ENCODE measurements around the gene RAD1. TPM values are rescaled to one million over a fixed set of nuclear protein-coding genes. Genes with fewer than 3 reads are reported as not detected.
"Not testable (repeated sequence)": the region's sequence is repeated elsewhere in the genome, so short reads cannot be mapped to it uniquely, and the experiment has no call there.

RAD1 gene
- total and polyA plus RNA-seq, 4 experiments from 2014 or later, result 16.2 to 26.3 (median 22.2) TPM

DNA sequence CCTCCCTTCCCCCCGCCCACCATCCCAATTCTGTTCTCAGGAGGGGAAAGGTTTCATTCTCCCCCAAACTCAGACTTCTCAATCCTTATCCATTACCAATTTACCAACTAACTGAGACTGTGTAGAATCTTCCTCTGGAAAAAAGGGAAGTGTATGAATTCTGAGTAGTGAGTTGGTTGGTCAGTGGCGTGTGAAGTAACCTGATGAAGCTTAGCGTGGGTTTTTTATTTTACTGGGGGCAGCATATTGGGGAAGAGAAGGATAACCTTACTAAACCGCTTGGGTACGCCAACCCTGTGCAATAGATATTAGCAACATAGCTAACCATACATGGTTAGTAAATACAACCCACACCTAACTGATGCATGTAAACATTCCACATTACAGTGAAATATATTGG lies 13.0 kb upstream of the RAD1 start:
- H3K4me3 ChIP-seq (ENCODE audit: low read length in 2 of 2), result no peak overlapping the region
- H3K4me1 Mint-ChIP-seq, result peaks cover 19 to 36% (median 26%) of the 10 kb centered on the region in 4 donors
- intact Hi-C loops (cut with micrococcal nuclease), result loop anchor here (2.0 to 10.0 kb wide), 2 partner anchors 273 to 1947 kb away; partner anchors contain the start of gene RAI14
- peaks cover 25% of the 10 kb centered on the region for H3K4me1 ChIP-seq (ENCODE audit: insufficient read depth, low read length)
- H3K27me3 Mint-ChIP-seq, result no peaks in the 10 kb centered on the region
- peak overlapping the region in 3 of 7 donors; percentile 27 to 95 (median 89) for H3K27ac Mint-ChIP-seq
- no peak for DNase-seq
- no peaks in the 10 kb centered on the region for H3K9me3 Mint-ChIP-seq
- peaks cover 17% of the 10 kb centered on the region for H3K36me3 ChIP-seq (ENCODE audit: insufficient read depth, low read length)
- peaks cover 19 to 38% of the 10 kb centered on the region in 2 donors for H3K36me3 Mint-ChIP-seq
- no peaks in the 10 kb centered on the region for H3K9me3 ChIP-seq (ENCODE audit: control insufficient read depth in 1 of 2, low read length in 2 of 2)
- ChIA-PET CTCF (ENCODE audit: partially characterized antibody) (interaction anchor here (0.6 to 2.4 kb wide), 2 partner anchors 12 to 25 kb away, joined by 3 to 33 read pairs; partner anchors contain the start of genes BRIX1 and RAD1), POLR2A (ENCODE audit: partially characterized antibody) (interaction anchor here (4.8 kb wide), 1 partner anchor 13 kb away, joined by 169 read pairs; the partner anchor contains the start of genes BRIX1 and RAD1)
- no peaks in the 10 kb centered on the region for H3K27me3 ChIP-seq (ENCODE audit: insufficient read depth, low read length)
- H3K27ac ChIP-seq (ENCODE audit: low read depth, low read length), result no peak overlapping the region
- peak overlapping the region in 3 of 8 donors; percentile 86 to 90 (median 88) for H3K4me3 Mint-ChIP-seq

- Histone ChIP-seq H3K27ac (ENCODE audit: low read depth, low read length) (no peak overlapping the region), H3K9me3 (ENCODE audit: control insufficient read depth in 1 of 2, low read length in 2 of 2) (no peaks in the 10 kb centered on the region), H3K4me1 (ENCODE audit: insufficient read depth, low read length) (peaks cover 25% of the 10 kb centered on the region), H3K27me3 (ENCODE audit: insufficient read depth, low read length) (no peaks in the 10 kb centered on the region), H3K4me3 (ENCODE audit: low read length in 2 of 2) (no peak overlapping the region), H3K36me3 (ENCODE audit: insufficient read depth, low read length) (peaks cover 19% of the 10 kb centered on the region)
- POLR2A ChIA-PET (ENCODE audit: partially characterized antibody), result interaction anchor here (4.8 kb wide), 1 partner anchor 12 kb away, joined by 169 read pairs; the partner anchor contains the start of genes BRIX1 and RAD1
- H3K27me3 Mint-ChIP-seq, result no peaks in the 10 kb centered on the region
- peaks cover 19 to 36% (median 26%) of the 10 kb centered on the region in 4 donors for H3K4me1 Mint-ChIP-seq
- no peak for DNase-seq
- H3K27ac Mint-ChIP-seq, result no peak overlapping the region
- H3K9me3 Mint-ChIP-seq, result no peaks in the 10 kb centered on the region
- CTCF ChIA-PET (ENCODE audit: partially characterized antibody), result interaction anchor here (0.6 to 0.7 kb wide), 2 partner anchors 25 to 451 kb away, joined by 3 read pairs; no protein-coding TSS in a partner anchor
- intact Hi-C loops (cut with micrococcal nuclease), result loop anchor here (2.0 to 10.0 kb wide), 2 partner anchors 273 to 1947 kb away; partner anchors contain the start of gene RAI14
- H3K4me3 Mint-ChIP-seq, result peak overlapping the region in 1 of 8 donors; percentile 31
- H3K36me3 Mint-ChIP-seq, result peaks cover 20 to 42% of the 10 kb centered on the region in 2 donors
Measured at GRCh38 chr5:34927785-34928184, 12.5 kb upstream of the RAD1 start.

- Mint-ChIP-seq H3K36me3 (peaks cover 25 to 50% of the 10 kb centered on the region in 2 donors), H3K27ac (peak overlapping the region in 1 of 7 donors; percentile 50), H3K9me3 (no peaks in the 10 kb centered on the region), H3K27me3 (no peaks in the 10 kb centered on the region), H3K4me1 (peaks cover 14 to 30% (median 19%) of the 10 kb centered on the region in 4 donors), H3K4me3 (peak overlapping the region in 1 of 8 donors; percentile 12)
- no peak for DNase-seq
- CTCF ChIA-PET (ENCODE audit: partially characterized antibody), result no interaction called here
- POLR2A ChIA-PET (ENCODE audit: partially characterized antibody), result no interaction called here
- intact Hi-C loops (cut with micrococcal nuclease), result loop anchor here (10.0 kb wide), 1 partner anchor 272 kb away; the partner anchor contains the start of gene RAI14
- H3K4me3 ChIP-seq (ENCODE audit: low read length in 2 of 2), result no peak overlapping the region
- H3K27ac ChIP-seq (ENCODE audit: low read depth, low read length), result no peak overlapping the region
- peaks cover 20% of the 10 kb centered on the region for H3K4me1 ChIP-seq (ENCODE audit: insufficient read depth, low read length)
- no peaks in the 10 kb centered on the region for H3K9me3 ChIP-seq (ENCODE audit: control insufficient read depth in 1 of 2, low read length in 2 of 2)
- H3K36me3 ChIP-seq (ENCODE audit: insufficient read depth, low read length), result peaks cover 31% of the 10 kb centered on the region
- no peaks in the 10 kb centered on the region for H3K27me3 ChIP-seq (ENCODE audit: insufficient read depth, low read length)
Measured at GRCh38 chr5:34926318-34926888, 11.1 kb upstream of the RAD1 start.

DNA sequence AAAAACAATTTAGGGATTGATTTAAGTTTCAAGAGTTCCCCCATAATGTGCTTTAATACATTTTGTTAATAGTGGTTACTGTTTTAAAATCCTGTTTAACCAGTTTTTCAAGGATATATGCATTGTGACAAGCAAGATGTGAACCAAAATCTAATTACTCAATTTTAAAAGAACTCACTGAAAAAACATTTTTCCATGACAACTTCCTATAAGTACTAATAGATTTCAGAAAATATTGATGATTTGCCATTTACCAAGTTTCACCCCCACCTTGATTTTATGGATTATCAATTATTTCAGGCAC lies 9.1 kb upstream of the RAD1 start:
- Mint-ChIP-seq H3K36me3 (peaks cover 31 to 61% of the 10 kb centered on the region in 2 donors), H3K9me3 (no peaks in the 10 kb centered on the region), H3K4me3 (no peak overlapping the region), H3K27me3 (no peaks in the 10 kb centered on the region), H3K4me1 (peaks cover 6 to 14% (median 8%) of the 10 kb centered on the region in 4 donors), H3K27ac (peak overlapping the region in 1 of 7 donors; percentile 4)
- Histone ChIP-seq H3K27ac (ENCODE audit: low read depth, low read length) (no peak overlapping the region), H3K4me3 (ENCODE audit: low read length in 2 of 2) (no peak overlapping the region), H3K27me3 (ENCODE audit: insufficient read depth, low read length) (no peaks in the 10 kb centered on the region), H3K9me3 (ENCODE audit: control insufficient read depth in 1 of 2, low read length in 2 of 2) (no peaks in the 10 kb centered on the region), H3K4me1 (ENCODE audit: insufficient read depth, low read length) (peaks cover 6% of the 10 kb centered on the region), H3K36me3 (ENCODE audit: insufficient read depth, low read length) (peaks cover 40% of the 10 kb centered on the region)
- DNase-seq, result no peak
- CTCF ChIA-PET (ENCODE audit: partially characterized antibody), result interaction anchor here (1.1 kb wide), 1 partner anchor 9 kb away, joined by 4 read pairs; the partner anchor contains the start of genes BRIX1 and RAD1
- POLR2A ChIA-PET (ENCODE audit: partially characterized antibody), result interaction anchor here (1.6 kb wide), 1 partner anchor 9 kb away, joined by 9 read pairs; the partner anchor contains the start of genes BRIX1 and RAD1
- intact Hi-C loops (cut with micrococcal nuclease), result loop anchor here (1.0 to 10.0 kb wide), 2 partner anchors 9 to 270 kb away; partner anchors contain the start of genes BRIX1, RAD1 and RAI14

DNA sequence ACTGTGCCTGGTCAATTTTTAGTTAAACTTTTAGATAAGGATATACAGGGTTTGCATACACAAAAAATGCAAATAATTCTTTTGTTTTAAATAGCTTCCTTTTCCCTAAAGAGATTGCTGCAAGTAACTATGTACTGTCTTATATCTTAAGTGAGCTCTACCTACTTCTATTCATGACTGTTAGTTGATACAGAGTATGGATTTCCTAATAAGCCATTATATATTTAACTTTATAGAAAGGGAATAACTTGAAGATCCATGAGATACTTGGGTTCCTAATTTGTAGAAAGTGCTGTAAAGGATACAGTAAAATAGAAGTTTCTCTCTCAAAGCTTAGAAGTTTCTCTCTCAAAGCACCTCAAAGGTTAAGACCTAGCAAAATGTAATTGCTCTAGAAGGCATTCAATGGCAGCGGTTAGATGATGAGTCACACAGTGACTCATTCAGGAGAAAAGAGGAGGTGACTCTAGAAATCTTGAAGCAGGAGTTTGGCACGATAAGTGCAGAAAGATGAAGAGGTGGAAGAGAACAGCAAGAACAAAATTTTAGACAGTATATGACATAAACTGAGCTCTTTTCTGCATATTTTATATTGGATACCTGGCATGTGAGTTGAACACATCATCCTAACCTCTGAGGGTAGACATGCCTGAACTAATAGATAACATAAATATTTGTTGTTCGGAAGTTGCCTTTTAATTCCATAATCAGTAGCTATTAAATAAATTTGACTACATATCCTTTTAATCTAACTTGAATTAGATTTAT lies 8.6 kb upstream of the RAD1 start:
- peaks cover 3% of the 10 kb centered on the region for H3K4me1 ChIP-seq (ENCODE audit: insufficient read depth, low read length)
- DNase-seq, result no peak
- Mint-ChIP-seq H3K36me3 (peaks cover 31 to 57% of the 10 kb centered on the region in 2 donors), H3K9me3 (no peaks in the 10 kb centered on the region), H3K4me3 (no peak overlapping the region), H3K27me3 (no peaks in the 10 kb centered on the region), H3K27ac (peak overlapping the region in 5 of 7 donors; percentile 44 to 82 (median 58)), H3K4me1 (peaks cover 3 to 9% (median 3%) of the 10 kb centered on the region in 4 donors)
- H3K9me3 ChIP-seq (ENCODE audit: control insufficient read depth in 1 of 2, low read length in 2 of 2), result no peaks in the 10 kb centered on the region
- peaks cover 40% of the 10 kb centered on the region for H3K36me3 ChIP-seq (ENCODE audit: insufficient read depth, low read length)
- ChIA-PET CTCF (ENCODE audit: partially characterized antibody) (interaction anchor here (1.1 kb wide), 1 partner anchor 9 kb away, joined by 4 read pairs; the partner anchor contains the start of genes BRIX1 and RAD1), POLR2A (ENCODE audit: partially characterized antibody) (interaction anchor here (1.6 kb wide), 1 partner anchor 8 kb away, joined by 9 read pairs; the partner anchor contains the start of genes BRIX1 and RAD1)
- no peak overlapping the region for H3K27ac ChIP-seq (ENCODE audit: low read depth, low read length)
- no peaks in the 10 kb centered on the region for H3K27me3 ChIP-seq (ENCODE audit: insufficient read depth, low read length)
- H3K4me3 ChIP-seq (ENCODE audit: low read length in 2 of 2), result no peak overlapping the region
- intact Hi-C loops (cut with micrococcal nuclease), result loop anchor here (1.0 to 10.0 kb wide), 2 partner anchors 9 to 269 kb away; partner anchors contain the start of genes BRIX1, RAD1 and RAI14

DNA sequence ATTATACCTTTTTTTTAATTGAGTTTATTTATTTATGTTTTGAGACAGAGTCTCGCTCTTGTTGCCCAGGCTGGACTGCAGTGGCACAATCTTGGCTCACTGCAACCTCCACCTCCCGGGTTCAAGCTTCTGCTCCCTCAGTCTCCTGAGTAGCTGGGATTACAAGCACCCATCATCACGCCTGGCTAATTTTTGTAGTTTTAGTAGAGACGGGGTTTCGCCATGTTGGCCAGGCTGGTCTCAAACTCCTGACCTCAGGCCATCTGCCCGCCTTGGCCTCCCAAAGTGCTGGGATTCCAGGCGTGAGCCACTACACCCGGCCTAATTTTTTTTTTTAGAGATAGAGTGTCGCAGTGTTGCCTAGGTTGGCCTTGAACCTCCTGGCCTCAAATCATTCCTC lies 8.0 kb upstream of the RAD1 start:
- Mint-ChIP-seq H3K27ac (peak overlapping the region in 2 of 7 donors; percentile 31 to 57), H3K36me3 (peaks cover 31 to 60% of the 10 kb centered on the region in 2 donors)
- H3K4me1 ChIP-seq (ENCODE audit: insufficient read depth, low read length); DNase-seq; H3K27me3 Mint-ChIP-seq; H3K27me3 ChIP-seq (ENCODE audit: insufficient read depth, low read length); H3K9me3 Mint-ChIP-seq; H3K4me3 ChIP-seq (ENCODE audit: low read length in 2 of 2); CTCF ChIA-PET (ENCODE audit: partially characterized antibody); H3K9me3 ChIP-seq (ENCODE audit: control insufficient read depth in 1 of 2, low read length in 2 of 2); H3K4me1 Mint-ChIP-seq; H3K4me3 Mint-ChIP-seq; H3K27ac ChIP-seq (ENCODE audit: low read depth, low read length): not testable (repeated sequence)
- intact Hi-C loops (cut with micrococcal nuclease), result loop anchor here (10.0 kb wide), 1 partner anchor 268 kb away; the partner anchor contains the start of gene RAI14
- POLR2A ChIA-PET (ENCODE audit: partially characterized antibody), result interaction anchor here (1.6 kb wide), 1 partner anchor 8 kb away, joined by 9 read pairs; the partner anchor contains the start of genes BRIX1 and RAD1
- peaks cover 43% of the 10 kb centered on the region for H3K36me3 ChIP-seq (ENCODE audit: insufficient read depth, low read length)
